H1 (cell line): ENCODE results near the gene CAPN10.

Experiments
- CTCF ChIP-seq, 3 experiments: IDR thresholded peaks; 1 replicate in 2 of 3; 2 replicates in 1 of 3; pipeline versions ENCODE4 v1.5.1 to v1.6.1; 2011; ENCODE audit warnings: low read length in 3 of 3, mild to moderate bottlenecking in 3 of 3, inconsistent platforms in 2 of 3, low read depth in 1 of 3, moderate library complexity in 1 of 3; ENCODE audit not compliant: insufficient read depth in 1 of 3; ENCODE audit errors: control extremely low read depth in 1 of 3
- GABPA ChIP-seq: IDR thresholded peaks from 2 replicates; pipeline ENCODE4 v1.6.1; 2011; ENCODE audit warnings: mild to moderate bottlenecking, low read length, moderate library complexity, borderline replicate concordance; ENCODE audit not compliant: insufficient read depth
- KDM1A ChIP-seq: fragments of 200-600, 300-600 bp; sonication (generic); IDR thresholded peaks from 2 replicates; pipeline ENCODE4 v1.7.1; 2016; ENCODE audit warnings: mild to moderate bottlenecking, low read length, borderline replicate concordance
- RNF2 ChIP-seq: fragments of 200-900, 300-1000 bp; sonication (generic); IDR thresholded peaks from 2 replicates; pipeline ENCODE4 v1.7.1; 2016; ENCODE audit warnings: borderline replicate concordance, low read depth, mild to moderate bottlenecking, antibody characterized with exemption, low read length; ENCODE audit not compliant: poor library complexity, severe bottlenecking; ENCODE audit errors: missing control alignments
- TAF7 ChIP-seq: optimal IDR thresholded peaks from 2 replicates; pipeline ENCODE3; 2011; ENCODE audit warnings: low read depth, mild to moderate bottlenecking, inconsistent platforms, low read length, moderate library complexity, borderline replicate concordance
- TCF12 ChIP-seq: IDR thresholded peaks from 2 replicates; pipeline ENCODE4 v1.6.1; 2011; ENCODE audit warnings: low read depth, mild to moderate bottlenecking, low read length
- ZNF274 ChIP-seq: IDR thresholded peaks from 2 replicates; pipeline ENCODE4 v1.7.0; 2012; ENCODE audit warnings: low read length, borderline replicate concordance; ENCODE audit errors: extremely low read depth
- TF ChIP-seq, protein P1 (sequence below): IDR thresholded peaks from 2 replicates; pipeline ENCODE4 v1.6.1; 2012; ENCODE audit warnings: low read length, inconsistent platforms
- TF ChIP-seq, protein P2 (sequence below): IDR thresholded peaks from 2 replicates; pipeline ENCODE4 v1.6.1; 2011; ENCODE audit warnings: low read length, improper control_type of control experiment

DNA sequence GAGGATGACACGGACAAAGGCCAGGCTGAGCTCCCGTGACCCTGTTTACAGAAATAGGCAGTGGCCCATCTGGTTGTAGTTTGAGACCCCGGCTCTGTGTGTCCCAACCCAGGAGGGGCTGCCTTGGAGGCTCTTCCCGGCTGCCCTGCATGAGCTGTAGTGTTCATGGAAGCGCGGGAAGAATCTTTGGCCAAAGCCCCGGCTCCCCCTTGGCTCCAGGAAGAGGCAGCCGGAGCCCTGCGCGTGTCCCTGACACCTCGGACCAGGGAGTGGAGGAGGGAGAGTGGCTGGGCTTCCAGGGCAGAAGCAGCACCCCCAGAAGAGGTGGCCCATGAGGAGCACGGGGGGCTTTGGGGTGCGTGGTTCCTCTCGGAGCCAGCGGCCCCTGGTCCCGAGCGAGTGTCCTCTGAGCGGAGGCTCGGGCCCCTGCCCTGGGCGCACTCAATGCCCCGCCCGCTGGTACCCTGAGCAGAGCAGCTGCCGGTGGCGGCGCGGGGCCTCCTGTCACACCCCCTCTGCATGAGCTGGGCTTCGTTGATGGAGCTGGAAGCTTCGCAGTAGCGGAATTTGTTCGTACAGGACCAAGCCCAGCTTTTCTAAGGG, 60.5 kb downstream of the CAPN10 start:
- TF ChIP-seq ZNF274 (no peak), CTCF (IDR thresholded peaks at IDR 0.05; ENCODE audit: control extremely low read depth in 1 of 3, insufficient read depth in 1 of 3, low read depth in 1 of 3, low read length in 3 of 3) (no peak), KDM1A (no peak), RNF2 (no peak), TAF7 (no peak), TCF12 (no peak), GABPA (no peak)
- TF ChIP-seq, protein P1, sequence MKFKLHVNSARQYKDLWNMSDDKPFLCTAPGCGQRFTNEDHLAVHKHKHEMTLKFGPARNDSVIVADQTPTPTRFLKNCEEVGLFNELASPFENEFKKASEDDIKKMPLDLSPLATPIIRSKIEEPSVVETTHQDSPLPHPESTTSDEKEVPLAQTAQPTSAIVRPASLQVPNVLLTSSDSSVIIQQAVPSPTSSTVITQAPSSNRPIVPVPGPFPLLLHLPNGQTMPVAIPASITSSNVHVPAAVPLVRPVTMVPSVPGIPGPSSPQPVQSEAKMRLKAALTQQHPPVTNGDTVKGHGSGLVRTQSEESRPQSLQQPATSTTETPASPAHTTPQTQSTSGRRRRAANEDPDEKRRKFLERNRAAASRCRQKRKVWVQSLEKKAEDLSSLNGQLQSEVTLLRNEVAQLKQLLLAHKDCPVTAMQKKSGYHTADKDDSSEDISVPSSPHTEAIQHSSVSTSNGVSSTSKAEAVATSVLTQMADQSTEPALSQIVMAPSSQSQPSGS, result no peak
- TF ChIP-seq, protein P2, sequence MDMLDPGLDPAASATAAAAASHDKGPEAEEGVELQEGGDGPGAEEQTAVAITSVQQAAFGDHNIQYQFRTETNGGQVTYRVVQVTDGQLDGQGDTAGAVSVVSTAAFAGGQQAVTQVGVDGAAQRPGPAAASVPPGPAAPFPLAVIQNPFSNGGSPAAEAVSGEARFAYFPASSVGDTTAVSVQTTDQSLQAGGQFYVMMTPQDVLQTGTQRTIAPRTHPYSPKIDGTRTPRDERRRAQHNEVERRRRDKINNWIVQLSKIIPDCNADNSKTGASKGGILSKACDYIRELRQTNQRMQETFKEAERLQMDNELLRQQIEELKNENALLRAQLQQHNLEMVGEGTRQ, result no peak
